H1 (cell line): ENCODE measurements around the gene KLF4. TPM values are rescaled to one million over a fixed set of nuclear protein-coding genes. Genes with fewer than 3 reads are reported as not detected.
A peak's percentile ranks its signal among the peaks of the same experiment; 100 is the strongest.

Experiments used
- CBX5 ChIP-seq: fragments of 300-800, 300-1000 bp; sonication (generic); IDR thresholded peaks from 2 replicates; pipeline ENCODE4 v1.7.1; 2016; ENCODE audit warnings: antibody characterized with exemption, low read length, low read depth
- CBX8 ChIP-seq: fragments of 300-800, 300-1000 bp; sonication (generic); IDR thresholded peaks from 2 replicates; pipeline ENCODE4 v1.7.1; 2016; ENCODE audit warnings: low read depth, low read length, borderline replicate concordance
- CEBPB ChIP-seq: IDR thresholded peaks from 2 replicates; pipeline ENCODE4 v1.6.1; 2012; ENCODE audit warnings: low read depth, low read length
- CREB1 ChIP-seq: IDR thresholded peaks from 2 replicates; pipeline ENCODE4 v1.6.1; 2012; ENCODE audit warnings: inconsistent platforms
- CTBP2 ChIP-seq: IDR thresholded peaks from 2 replicates; pipeline ENCODE4 v1.7.0; 2011; ENCODE audit warnings: borderline replicate concordance, mild to moderate bottlenecking, moderate library complexity, mixed read lengths, low read length; ENCODE audit not compliant: insufficient read depth, insufficient read length
- CTCF ChIP-seq, 3 experiments: IDR thresholded peaks; 1 replicate in 2 of 3; 2 replicates in 1 of 3; pipeline versions ENCODE4 v1.5.1 to v1.6.1; 2011; ENCODE audit warnings: low read length in 3 of 3, mild to moderate bottlenecking in 3 of 3, inconsistent platforms in 2 of 3, low read depth in 1 of 3, moderate library complexity in 1 of 3; ENCODE audit not compliant: insufficient read depth in 1 of 3; ENCODE audit errors: control extremely low read depth in 1 of 3
- EGR1 ChIP-seq: IDR thresholded peaks from 2 replicates; pipeline ENCODE4 v1.6.1; 2011; ENCODE audit warnings: low read depth, low read length, borderline replicate concordance
- KDM4A ChIP-seq: IDR thresholded peaks from one replicate; pipeline ENCODE4 v1.7.1; 2012; ENCODE audit warnings: low read depth, mild to moderate bottlenecking, moderate library complexity, low read length, inconsistent platforms; ENCODE audit not compliant: severe bottlenecking
- KDM5A ChIP-seq: fragments of 200-600 bp; IDR thresholded peaks from 2 replicates; pipeline ENCODE4 v1.7.1; 2012; ENCODE audit warnings: mild to moderate bottlenecking, low read length, inconsistent platforms, mixed read lengths
- MAFK ChIP-seq: IDR thresholded peaks from 2 replicates; pipeline ENCODE4 v1.6.1; 2012; ENCODE audit warnings: low read depth, mild to moderate bottlenecking, improper control_type of control experiment, low read length
- MAX ChIP-seq: IDR thresholded peaks from 2 replicates; pipeline ENCODE4 v1.6.1; 2012; ENCODE audit warnings: inconsistent platforms
- NANOG ChIP-seq: IDR thresholded peaks from 2 replicates; pipeline ENCODE4 v1.6.1; 2011; ENCODE audit warnings: low read length, low read depth, mild to moderate bottlenecking, inconsistent platforms; ENCODE audit not compliant: insufficient read depth, poor library complexity, severe bottlenecking
- RAD21 ChIP-seq, 2 experiments: IDR thresholded peaks in 1 of 2; conservative IDR thresholded peaks in 1 of 2; 2 replicates each; pipeline ENCODE4 v1.6.1; 2011; ENCODE audit warnings: low read depth in 2 of 2, low read length in 2 of 2, improper control_type of control experiment in 1 of 2, inconsistent platforms in 1 of 2, mild to moderate bottlenecking in 1 of 2, moderate library complexity in 1 of 2
- RBBP5 ChIP-seq: IDR thresholded peaks from 2 replicates; pipeline ENCODE4 v1.7.1; 2012; ENCODE audit warnings: low read depth, mild to moderate bottlenecking, inconsistent platforms, low read length, moderate library complexity, borderline replicate concordance
- SP1 ChIP-seq: IDR thresholded peaks from 2 replicates; pipeline ENCODE4 v1.6.1; 2011; ENCODE audit warnings: low read depth, low read length
- SP4 ChIP-seq: IDR thresholded peaks from 2 replicates; pipeline ENCODE4 v1.6.1; 2012; ENCODE audit warnings: low read length, inconsistent platforms
- SRF ChIP-seq: IDR thresholded peaks from 2 replicates; pipeline ENCODE4 v1.6.1; 2011; ENCODE audit warnings: mild to moderate bottlenecking, low read depth, low read length, moderate library complexity
- TAF1 ChIP-seq: IDR thresholded peaks from 2 replicates; pipeline ENCODE4 v1.6.1; 2011; ENCODE audit warnings: mild to moderate bottlenecking, low read depth, low read length
- YY1 ChIP-seq: IDR thresholded peaks from 2 replicates; pipeline ENCODE4 v1.6.1; 2011; ENCODE audit warnings: low read depth, mild to moderate bottlenecking, low read length
- polyA plus RNA-seq, 7 experiments: library from polyadenylated mRNA; depleted of rRNA in 3 of 7; stranded (reverse) in 5 of 7; unstranded in 2 of 7; fragments of >200 nt in 5 of 7; fragments of 200-250 nt in 2 of 7; gene quantifications; 1 replicate in 5 of 7; 2 replicates in 1 of 7; 4 replicates in 1 of 7; pipeline versions ENCODE4 v1.2.1 to v1.2.3, GENCODE V29; 2011 to 2013; ENCODE audit warnings: missing spikeins in 2 of 7, mixed read lengths in 2 of 7
- total RNA-seq: library from RNA; stranded (reverse); fragmentation: NEBNext Ultra II Directional; extraction: Animal tissue kit (Norgen Biotek cat#: 25700); gene quantifications from 2 replicates; pipeline ENCODE4 v1.2.1, GENCODE V29; 2021
- TF ChIP-seq, protein P1 (sequence below): IDR thresholded peaks from 2 replicates; pipeline ENCODE4 v1.6.1; 2012; ENCODE audit warnings: inconsistent platforms

KLF4 gene
- total and polyA plus RNA-seq, 2 of the 8 experiments (the other 6 are each of a cell fraction or from before 2014, with no cell fraction given) = 0.77 to 2.8 TPM

DNA sequence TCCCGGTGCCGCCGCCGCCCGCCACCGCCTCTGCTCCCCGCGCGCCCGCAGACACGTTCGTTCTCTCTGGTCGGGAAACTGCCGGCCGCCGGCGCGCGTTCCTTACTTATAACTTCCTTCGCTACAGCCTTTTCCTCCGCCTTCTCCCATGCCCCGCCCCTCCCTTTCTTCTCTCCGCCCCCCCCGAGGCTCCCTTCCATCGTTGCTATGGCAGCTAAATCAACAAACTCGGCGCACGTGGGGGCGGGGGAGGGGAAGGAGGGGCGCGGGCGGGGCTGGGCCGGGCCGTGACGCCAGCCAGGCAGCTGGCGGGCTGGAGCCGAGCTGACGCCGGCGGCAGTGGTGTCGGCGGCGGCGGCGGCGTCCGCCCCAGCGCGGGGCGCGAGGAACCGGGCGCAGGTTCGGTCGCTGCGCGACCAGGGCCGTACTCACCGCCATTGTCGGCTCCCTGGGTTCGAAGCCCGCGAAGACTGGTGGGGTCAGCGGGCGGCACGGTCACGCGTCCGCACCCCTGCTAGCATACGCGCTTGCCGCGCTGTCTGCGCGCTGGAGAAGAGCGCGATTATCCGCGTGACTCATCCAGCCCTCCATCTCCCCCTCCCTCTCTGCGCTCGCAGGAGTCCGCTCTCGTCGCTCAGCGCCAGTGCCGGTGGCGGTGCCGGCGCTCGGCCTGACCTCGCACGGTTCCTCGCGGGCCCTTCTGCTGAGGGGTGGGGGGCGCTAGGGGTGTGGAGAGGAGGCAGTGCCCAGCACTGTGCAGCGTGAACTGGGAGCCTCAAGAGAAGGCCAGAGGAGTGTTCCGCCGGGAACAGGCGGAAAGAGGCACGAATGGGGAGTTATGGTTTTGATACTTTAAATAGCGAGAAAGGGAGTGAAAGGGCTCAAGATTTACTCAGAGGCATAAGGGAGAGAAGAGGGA lies at the start of gene KLF4 (continued):
- TF ChIP-seq RAD21 (IDR thresholded peaks at IDR 0.05 in 1 of 2, conservative IDR thresholded peaks at IDR 0.05 in 1 of 2; ENCODE audit: low read depth in 2 of 2, low read length in 2 of 2) (no peak; a peak in 1 of 4 replicates), CBX8 (no peak), RBBP5 (peak; percentile 80; the same call in 1 of the 2 replicates), KDM4A (peak; percentile 76), SP4 (no peak), CREB1 (no peak; the same call in 1 of the 2 replicates), CTCF (IDR thresholded peaks at IDR 0.05; ENCODE audit: control extremely low read depth in 1 of 3, insufficient read depth in 1 of 3, low read depth in 1 of 3, low read length in 3 of 3) (no peak), SP1 (no peak), KDM5A (no peak), TAF1 (peak; percentile 72), NANOG (no peak), MAX (peak; percentile 87), CTBP2 (no peak), YY1 (peak; percentile 45; the same call in 1 of the 2 replicates), CEBPB (no peak), CBX5 (no peak), EGR1 (no peak), MAFK (no peak), SRF (no peak)
- TF ChIP-seq, protein P1, sequence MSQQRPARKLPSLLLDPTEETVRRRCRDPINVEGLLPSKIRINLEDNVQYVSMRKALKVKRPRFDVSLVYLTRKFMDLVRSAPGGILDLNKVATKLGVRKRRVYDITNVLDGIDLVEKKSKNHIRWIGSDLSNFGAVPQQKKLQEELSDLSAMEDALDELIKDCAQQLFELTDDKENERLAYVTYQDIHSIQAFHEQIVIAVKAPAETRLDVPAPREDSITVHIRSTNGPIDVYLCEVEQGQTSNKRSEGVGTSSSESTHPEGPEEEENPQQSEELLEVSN = peak; percentile 90
